GM23338 (cell line): ENCODE measurements around the gene CD74.

Source experiments
- CREB1 ChIP-seq: fragments of 250-450 bp; sonication (Bioruptor Pico); IDR thresholded peaks from 2 replicates; pipeline ENCODE4 v1.5.0; 2020; ENCODE audit warnings: low read depth, mild to moderate bottlenecking, moderate library complexity
- CTCF ChIP-seq, 2 experiments: fragments of 200-600 bp in 1 of 2; sonication (generic) in 1 of 2; conservative IDR thresholded peaks; 2 replicates each; pipeline versions ENCODE4 v1.5.1 to v1.6.1; 2016 to 2017; ENCODE audit warnings: antibody characterized with exemption in 2 of 2, low read depth in 2 of 2, mild to moderate bottlenecking in 2 of 2, moderate library complexity in 1 of 2
- TF ChIP-seq, protein P1 (sequence below): IDR thresholded peaks from one replicate; pipeline ENCODE4 v1.6.1; 2018; ENCODE audit warnings: antibody characterized with exemption; ENCODE audit not compliant: unreplicated experiment

GRCh38 chr5:150363185-150363584, 49.5 kb downstream of the CD74 start:
- no peak for TF ChIP-seq CTCF (conservative IDR thresholded peaks at IDR 0.05; ENCODE audit: low read depth in 2 of 2)
- TF ChIP-seq CREB1 (CRISPR knock-in tag): no peak
- TF ChIP-seq, protein P1, sequence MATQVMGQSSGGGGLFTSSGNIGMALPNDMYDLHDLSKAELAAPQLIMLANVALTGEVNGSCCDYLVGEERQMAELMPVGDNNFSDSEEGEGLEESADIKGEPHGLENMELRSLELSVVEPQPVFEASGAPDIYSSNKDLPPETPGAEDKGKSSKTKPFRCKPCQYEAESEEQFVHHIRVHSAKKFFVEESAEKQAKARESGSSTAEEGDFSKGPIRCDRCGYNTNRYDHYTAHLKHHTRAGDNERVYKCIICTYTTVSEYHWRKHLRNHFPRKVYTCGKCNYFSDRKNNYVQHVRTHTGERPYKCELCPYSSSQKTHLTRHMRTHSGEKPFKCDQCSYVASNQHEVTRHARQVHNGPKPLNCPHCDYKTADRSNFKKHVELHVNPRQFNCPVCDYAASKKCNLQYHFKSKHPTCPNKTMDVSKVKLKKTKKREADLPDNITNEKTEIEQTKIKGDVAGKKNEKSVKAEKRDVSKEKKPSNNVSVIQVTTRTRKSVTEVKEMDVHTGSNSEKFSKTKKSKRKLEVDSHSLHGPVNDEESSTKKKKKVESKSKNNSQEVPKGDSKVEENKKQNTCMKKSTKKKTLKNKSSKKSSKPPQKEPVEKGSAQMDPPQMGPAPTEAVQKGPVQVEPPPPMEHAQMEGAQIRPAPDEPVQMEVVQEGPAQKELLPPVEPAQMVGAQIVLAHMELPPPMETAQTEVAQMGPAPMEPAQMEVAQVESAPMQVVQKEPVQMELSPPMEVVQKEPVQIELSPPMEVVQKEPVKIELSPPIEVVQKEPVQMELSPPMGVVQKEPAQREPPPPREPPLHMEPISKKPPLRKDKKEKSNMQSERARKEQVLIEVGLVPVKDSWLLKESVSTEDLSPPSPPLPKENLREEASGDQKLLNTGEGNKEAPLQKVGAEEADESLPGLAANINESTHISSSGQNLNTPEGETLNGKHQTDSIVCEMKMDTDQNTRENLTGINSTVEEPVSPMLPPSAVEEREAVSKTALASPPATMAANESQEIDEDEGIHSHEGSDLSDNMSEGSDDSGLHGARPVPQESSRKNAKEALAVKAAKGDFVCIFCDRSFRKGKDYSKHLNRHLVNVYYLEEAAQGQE: no peak
